ENCODE data around the gene SLC9A8.

DNA sequence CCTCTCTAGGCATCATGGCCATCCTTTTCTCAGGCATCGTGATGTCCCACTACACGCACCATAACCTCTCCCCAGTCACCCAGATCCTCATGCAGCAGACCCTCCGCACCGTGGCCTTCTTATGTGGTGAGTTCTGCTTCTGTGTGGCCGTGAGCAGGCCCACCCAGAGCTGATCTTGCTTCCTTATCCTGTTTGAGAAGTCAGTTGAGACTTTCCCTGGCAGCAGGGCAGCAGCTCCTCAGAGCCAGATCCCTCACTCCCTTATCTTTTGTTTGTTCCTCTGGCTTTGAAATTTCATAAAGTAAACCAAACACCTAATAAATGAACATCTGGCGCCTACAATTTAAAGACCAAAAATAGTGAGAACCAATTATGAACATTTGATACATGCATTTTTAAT, 62.1 kb downstream of the SLC9A8 start:
- no peak for TF ChIP-seq CTCF (conservative IDR thresholded peaks at IDR 0.05 in 1 of 2, IDR thresholded peaks at IDR 0.05 in 1 of 2; ENCODE audit: extremely low read depth in 1 of 2, insufficient read depth in 1 of 2, low read depth in 1 of 2, low read length in 2 of 2)
- TF ChIP-seq EZH2 (IDR thresholded peaks at IDR 0.05; ENCODE audit: borderline replicate concordance, low read length), result no peak

Measured in mammary epithelial cell (primary cell).